Measurements from ENCODE around the gene TRIM47. TPM values are rescaled to one million over a fixed set of nuclear protein-coding genes. Genes with fewer than 3 reads are reported as not detected.

The TRIM47 gene
- total RNA-seq, 1 donor from 2014 or later, result 7.2 TPM

DNA sequence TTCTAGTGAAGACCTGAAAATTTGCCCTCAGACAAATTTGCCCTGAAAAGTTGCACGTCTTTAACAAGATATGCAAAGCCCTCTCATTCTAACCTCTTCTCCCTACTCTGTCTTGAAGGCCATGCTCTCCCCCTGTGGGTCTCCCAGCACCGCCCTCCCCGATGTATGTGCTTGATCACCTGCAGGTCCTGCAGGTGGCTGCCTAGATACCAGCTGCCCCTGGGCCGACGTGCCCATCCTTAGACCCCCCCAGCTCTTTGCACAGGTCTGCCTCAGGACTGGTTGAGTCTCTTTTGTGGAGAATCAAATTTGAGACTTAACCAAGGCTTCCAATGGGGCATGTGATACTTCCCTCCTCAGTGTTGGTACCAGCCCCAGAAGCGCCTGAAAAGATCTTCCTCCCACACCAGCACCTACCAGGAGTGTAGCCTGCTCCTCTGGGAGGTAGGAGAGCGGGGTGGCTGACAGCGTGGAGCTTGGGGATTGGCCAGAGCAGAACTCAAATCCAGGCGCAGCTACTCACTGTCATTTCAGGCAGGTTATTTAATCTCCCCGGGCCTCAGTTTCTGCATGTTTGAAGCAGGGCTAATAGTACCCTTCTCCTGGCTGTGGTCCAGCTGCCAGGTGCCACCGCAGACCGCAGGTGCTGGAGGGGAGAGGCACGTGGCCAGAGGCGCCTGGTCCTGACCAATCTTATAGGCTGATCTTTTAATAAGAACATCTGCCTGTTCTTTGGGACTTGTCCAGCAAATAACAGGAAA is 30.9 kb upstream of the TRIM47 start:
- no peak for DNase-seq (ENCODE audit: low read depth)

DNA sequence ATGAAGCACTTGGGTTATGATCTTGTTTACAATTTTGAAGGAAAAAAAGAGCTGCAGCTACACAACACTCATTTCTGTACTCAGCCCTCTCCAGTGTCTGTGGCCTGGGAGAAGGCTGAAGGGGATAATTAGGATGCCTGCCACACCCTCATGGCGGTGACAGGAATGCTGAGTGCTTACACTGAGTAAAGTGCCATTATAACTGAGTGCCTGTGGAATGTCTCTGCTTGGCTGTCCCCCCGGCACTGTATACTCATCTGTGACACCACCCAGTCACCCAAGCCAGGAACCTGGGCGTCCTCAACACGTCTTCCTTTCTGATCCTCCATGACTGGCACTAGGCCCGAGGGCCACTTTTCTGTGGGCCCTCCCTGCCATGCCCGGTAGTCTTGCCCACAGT is 29.8 kb upstream of the TRIM47 start:
- peak; percentile 85 for DNase-seq (ENCODE audit: low read depth)

DNA sequence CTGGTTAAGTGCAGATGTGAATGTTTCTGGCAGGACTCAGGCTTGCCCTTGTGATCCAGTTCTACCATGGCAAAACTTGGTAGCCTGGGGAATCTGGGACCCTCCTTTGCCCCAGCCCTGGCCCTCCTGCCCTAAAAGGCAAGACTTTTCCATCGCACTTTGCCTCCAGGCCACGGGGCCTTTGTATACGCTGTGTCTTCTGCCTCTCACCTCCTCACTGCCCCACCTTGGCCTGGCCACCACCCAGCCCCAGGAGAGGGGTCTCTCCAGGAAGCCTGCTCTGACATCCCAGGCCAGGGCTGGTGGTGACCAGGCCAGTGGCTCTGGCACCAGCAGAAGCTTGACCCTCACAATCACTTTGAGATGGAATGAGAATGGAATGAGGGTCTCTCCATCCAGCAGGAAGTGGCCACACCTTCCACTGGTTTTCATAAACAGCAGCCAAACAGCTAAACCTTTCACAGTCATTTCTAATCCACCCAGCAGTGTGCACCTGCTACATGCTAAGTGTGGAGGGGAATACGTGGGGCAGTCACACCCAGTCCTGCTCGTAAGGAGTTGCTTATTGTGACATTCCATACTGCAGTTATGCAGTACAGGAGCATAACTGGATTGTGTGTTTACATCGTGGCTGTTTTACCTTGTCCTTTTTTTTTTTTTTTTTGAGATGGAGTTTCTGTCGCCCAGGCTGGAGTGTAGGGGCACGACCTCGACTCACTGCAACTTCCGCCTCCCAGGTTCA is 27.9 kb upstream of the TRIM47 start:
- no peak for DNase-seq (ENCODE audit: low read depth)

DNA sequence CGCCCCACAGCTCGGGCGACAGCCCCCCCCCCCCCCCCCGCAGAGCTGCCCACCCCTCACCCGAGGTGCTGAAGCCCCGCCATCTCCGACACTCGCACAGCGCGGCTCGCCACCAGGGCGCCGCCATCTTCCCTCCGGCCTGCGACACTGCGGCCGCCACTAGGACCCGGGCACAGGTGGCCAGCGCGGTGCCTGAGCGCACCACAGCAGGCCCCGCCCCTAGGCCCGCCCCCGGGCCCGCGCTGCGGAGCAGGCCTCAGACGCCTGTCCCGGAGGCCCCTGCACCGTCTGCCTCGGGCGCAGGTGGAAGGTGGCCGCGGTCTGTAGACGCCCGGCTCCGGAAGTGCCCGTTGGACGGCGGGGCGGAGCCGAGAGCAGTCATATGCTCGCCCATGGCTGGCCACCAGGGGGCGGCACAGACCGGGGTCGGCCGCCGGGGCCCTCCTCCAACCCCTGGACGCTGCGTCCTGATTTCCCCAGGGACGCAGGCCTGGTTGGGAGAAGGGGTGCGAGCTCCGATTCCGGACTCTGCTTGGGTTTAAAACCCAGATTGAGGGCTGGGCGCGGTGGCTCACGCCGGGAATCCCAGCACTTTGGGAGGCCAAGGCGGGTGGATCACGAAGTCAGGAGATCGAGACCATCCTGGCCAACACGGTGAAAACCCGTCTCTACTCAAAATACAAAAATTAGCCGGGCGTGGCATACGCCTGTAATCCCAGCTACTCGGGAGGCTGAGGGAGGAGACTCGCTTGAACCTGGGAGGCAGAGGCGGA is 26.6 kb upstream of the TRIM47 start, which contains the start of gene MRPL38:
Gene MRPL38, minus strand, starts transcription at position 136 of the 773 bp plus-strand sequence. Its CDS starts 9 bp downstream, at position 127.
- DNase-seq (ENCODE audit: low read depth), result peak; percentile 93

DNA sequence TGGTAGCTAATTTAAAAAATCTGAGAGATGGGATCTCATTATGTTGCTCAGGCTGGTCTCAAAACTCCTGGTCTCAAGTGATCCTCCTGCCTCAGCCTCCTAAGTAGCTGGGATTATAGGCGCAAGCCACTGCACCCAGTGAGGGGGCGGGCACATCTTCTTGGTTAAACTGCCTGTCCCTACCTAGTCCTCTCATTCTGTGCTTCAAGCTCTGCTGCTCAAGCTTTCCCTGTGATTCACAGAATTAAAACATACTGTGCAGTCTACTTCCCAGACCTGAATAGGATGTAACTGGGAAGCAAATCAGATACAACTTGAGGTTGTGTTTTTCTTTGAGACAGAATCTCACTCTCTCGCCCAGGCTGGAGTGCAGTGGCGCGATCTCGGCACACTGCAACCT is 24.0 kb upstream of the TRIM47 start:
- no peak for DNase-seq (ENCODE audit: low read depth)

DNA sequence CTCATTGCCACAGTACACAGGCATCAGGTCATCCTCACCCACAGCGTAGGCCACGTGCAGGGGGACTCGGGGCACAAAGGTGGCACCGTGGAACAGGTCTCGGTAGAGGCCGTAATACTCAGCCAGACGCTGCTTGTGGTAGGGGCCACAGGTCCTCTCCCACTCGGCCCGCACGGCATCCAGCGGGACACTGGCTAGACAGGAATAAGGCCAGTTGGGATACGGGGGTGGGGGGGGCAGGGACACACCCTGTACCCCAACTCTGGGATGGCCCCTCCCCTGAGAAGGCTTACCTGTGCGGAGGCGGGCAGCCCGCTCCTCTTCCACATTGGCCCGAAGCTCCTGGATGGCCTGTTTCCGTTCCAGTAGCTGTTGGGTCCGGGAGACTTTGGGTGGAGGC is 23.3 kb upstream of the TRIM47 start:
- no peak for DNase-seq (ENCODE audit: low read depth)

DNA sequence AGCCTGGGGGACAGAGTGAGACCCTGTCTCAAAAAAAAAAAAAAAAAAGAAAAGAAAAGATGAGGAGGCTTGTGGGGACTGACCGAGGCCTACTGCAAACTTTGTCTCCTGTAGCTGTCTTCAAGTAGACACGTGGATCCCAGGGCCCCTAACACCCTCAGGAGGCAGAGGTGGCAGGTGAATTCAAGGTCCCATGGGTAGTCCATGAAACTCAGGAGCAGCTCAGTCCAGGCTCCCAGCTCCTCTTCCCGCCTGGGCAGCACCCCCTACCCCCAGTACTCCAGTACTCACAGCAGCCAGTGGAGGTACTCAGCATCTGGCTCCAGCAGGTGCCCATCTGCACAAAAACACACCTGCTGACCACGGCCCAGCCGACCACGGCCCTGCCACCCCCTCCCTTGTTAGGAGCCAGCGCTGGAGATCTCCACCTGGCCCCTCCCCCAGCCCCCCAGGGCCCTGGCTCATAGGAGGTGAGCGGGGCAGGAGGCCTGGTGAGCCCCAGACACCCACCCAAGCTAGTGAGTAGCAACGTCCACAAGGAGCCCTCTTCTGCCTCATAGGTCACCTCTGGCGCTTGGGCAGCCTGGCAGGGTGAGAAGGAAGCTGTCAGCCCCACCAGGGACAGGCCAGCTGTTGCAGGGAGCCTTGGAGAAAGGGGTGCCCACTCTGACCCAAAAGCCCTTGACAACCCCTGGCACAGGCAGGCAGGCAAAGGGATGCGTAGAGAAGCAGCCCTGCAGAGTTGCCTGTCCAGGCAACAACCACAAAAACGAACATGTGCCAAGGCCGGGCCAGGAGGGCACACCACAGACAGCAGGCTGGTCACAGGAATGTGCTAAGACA is 22.5 kb upstream of the TRIM47 start:
- DNase-seq (ENCODE audit: low read depth), result no peak

DNA sequence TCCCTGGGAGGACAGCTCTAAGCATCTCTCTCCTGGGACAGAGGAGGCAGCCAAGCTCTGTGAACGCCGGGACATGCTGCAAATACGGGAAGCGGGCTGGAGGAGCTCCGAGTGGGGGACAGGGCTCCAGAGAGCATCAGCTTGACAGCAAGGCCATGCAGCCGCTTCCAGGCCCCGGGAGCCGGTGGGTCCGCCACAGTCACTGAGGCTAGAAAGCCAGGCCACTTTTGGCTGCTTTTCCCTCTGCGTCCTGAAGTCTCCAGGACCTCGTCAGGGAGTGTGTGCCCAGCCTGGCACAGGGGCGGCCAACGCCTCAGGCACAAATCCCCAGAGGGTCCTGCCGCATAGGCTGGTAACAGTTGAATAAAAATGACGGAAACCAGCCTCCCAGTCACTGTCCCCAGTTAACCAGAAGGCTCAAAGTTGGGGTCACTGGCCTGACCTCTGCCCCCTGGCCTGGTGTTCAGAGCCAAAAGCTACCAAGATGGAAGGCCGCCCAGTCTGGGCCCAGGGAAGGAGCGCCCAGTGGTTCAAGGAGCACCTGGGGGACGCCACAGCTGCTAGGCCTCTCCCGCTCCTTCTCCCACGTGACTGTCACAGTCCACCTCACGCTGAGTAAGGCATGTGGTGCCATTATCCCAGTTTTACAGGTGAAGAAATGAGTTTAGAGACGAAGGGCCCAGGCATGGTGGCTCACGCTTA is 21.5 kb upstream of the TRIM47 start:
- DNase-seq (ENCODE audit: low read depth), result no peak

DNA sequence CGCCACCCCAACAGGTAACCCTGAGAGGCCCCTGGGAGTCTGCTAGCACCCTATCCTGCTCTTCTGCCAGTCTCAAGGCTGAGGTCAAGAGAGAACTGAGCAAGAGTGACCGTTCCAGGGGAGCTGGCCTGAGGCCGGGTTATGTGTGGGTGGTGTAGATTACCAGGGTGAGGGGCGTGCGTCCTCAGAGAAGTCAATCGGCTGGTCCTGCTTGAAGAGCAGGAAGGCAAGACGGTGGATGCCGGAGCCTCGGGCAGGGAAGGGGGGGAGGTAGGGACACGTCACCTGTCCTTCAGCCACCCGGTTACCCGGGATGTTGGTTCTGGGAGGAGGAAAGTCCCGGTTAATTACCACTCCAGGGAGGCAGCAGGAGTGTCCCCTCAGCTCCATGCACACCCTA is 21.0 kb upstream of the TRIM47 start:
- no peak for DNase-seq (ENCODE audit: low read depth)

DNA sequence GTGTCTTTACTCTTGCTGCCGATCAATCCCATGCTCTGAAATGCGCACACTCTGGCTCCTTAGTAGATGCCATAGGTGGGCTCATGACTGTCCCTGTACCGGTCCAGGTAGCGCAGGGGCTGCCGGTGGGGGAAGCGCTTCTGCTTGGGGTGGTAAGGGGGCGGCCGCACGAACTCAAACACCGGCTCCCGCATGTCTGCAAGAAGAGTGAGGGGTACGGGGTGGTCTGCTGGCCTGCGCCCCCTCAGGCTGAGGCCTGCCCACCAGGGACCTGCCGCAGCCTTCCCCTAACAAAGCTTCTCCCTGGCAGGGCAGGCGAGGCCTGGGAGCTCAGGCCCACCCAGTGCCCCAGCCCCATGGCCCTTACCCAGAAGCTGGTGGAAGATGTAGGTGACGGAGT is 20.4 kb upstream of the TRIM47 start:
- DNase-seq (ENCODE audit: low read depth), result no peak

DNA sequence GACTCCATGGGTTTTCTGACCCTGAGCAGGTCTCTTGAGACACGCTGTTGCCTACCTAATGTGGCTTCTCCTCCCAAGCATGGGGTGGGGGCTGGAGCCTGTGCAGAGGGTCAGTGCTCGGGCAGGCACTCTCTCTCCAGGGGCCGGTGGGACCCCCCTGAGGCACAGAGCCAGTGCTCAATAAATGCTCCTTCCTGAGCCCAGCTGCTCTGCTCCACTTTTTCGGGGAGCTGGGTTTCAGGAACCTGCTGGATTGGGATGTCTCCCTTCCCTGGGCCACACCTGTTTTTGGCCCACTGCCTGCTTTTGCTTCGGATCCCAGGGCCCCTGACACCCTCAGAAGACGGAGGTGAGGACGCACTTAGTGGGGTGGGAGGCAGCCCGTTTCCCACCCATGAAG is 19.7 kb upstream of the TRIM47 start:
- DNase-seq (ENCODE audit: low read depth), result no peak

DNA sequence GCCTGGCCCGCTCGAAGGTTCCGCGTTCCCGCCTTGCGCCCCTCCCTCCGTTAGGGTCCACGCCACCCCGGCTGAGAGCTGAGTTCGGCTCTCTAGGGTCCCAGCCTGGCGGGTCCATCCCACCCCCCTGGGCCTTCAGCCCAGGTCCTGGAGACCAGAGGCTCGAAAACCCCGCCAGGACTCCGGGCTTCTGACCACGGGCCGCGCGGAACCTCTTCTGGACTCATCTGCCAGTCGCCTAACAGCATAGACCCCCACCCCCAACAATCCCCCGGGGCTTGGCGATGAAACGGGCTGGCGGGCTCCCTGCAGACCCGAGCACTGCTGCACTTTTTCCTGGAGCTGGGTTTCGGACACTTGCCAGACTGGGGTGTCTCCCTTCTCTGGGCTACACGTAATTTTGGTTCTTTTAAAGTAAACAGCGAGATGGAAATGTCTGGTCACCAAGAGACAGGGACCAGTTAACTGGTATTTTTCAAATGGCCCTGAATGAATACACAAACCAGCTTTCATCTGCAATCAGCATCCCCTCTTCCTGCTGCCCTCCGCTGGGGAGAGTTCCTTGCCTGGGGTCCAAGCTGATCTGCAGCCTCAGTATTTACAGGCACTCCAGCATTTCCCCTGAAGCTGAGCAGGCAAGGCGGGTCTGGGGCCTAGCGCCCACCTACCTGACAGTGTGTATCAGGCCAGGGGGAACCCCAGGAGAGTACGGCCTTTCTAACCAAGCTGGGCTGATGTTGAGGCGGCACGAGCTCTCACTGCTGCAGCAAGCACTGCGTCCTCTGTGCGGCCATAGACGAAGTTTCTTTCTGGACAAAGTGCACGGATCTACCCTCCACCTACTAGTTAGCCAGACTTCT is 19.0 kb upstream of the TRIM47 start:
- no peak for DNase-seq (ENCODE audit: low read depth)

DNA sequence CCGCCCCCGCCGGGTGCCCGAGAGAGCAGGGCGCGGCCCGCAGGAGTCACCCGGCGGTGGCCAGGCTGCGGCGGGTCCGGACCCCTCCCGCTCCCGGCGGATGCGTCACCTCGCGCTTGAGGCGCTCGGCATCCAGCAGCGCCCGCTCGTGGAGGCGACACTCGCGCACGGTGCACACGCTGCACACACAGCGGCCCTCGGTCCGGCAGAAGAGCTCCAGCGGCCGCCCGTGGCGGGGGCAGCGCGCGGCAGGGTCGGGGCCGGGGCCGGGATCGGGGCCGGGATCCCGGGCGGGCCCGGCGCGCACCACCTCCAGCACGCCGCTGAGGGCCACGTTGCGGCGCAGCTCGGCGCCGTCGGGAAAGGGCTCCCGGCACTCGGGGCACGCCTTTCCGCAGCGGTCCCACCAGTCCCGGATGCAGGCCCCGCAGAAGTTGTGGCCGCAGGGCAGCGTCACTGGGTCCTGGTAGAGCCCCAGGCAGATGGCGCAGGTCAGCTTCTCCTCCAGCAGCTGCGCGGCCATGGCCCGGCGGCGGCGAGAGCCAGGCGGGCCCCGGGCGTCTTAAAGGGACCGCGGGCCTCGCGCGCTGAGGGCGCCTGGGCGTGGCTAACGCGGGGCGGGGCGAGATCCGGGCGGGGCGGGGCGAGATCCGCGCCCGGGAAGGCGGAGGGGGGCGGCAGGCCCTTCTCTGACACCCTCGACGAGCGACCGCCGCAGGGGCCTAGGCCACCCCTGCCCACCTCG is 18.2 kb upstream of the TRIM47 start, which contains the start of gene TRIM65:
Gene TRIM65, minus strand, starts transcription at position 537 of the 745 bp plus-strand sequence. Its CDS starts 14 bp downstream, at position 523.
- peak; percentile 86 for DNase-seq (ENCODE audit: low read depth)

DNA sequence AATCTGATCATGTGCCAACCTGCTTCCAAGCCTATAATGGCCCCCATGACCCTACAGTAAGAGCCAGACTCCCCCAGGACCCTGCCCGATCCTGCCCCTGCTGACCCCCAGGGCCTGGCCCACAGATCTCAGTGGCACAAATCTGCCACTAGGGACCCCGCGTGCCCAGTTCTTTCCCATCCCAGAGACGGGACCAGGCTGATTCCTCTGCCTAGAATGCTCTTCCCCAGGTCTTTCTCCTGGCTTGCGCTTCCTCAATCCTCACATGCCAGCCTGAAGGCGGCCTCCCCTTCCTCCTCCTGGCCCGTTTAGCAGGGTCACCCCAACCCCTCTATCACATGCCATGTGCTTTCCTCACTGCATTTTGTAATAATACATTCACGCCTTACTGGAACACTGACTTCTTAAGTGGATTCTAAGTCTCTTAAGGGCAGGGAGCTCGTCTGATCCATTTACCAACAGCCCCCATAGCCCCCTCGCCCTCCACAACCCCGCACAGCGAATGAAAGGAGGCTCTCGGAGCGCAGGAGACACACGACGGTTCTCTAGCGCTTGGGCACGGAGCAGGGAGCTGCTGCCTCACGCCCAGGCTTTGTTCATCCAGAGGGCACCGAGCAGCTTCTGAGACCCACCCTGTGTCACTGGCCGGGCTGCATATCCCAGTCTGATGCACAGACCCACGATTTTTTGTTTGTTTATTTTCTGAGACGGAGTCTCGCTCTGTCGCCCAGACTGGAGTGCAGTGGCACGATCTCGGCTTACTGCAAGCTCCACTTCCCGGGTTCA is 17.2 kb upstream of the TRIM47 start:
- no peak for DNase-seq (ENCODE audit: low read depth)

DNA sequence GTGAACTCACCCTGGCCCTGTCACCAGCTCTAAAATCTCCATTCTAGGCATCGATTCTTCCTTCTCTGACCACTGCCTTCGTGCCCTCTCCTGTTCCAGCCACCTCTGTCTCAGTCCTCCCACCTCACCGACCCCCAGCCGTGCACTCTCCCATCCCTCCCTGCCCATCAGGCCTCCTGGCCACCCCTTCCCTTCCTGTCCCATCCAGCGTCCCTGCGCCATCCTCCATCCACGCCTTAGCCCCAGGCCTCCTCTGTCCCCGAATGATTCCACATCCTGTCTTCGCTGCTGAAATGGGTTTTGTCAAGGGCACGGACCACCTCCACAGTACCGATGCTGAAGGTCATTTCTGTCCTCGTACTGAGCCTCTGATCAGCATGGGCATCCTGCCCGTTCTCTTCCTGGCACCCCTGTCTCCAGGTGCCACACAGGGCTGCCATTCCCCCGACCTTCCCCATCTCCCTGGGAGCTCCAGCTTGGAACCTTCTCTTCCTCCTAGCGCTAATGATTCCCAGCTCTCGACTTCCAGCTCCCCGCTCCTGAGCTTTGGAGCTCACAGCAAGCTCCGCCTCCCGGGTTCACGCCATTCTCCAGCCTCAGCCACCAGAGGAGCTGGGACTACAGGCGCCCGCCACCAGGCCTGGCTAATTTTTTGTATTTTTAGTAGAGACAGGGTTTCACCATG is 15.8 kb upstream of the TRIM47 start:
- no peak for DNase-seq (ENCODE audit: low read depth)

DNA sequence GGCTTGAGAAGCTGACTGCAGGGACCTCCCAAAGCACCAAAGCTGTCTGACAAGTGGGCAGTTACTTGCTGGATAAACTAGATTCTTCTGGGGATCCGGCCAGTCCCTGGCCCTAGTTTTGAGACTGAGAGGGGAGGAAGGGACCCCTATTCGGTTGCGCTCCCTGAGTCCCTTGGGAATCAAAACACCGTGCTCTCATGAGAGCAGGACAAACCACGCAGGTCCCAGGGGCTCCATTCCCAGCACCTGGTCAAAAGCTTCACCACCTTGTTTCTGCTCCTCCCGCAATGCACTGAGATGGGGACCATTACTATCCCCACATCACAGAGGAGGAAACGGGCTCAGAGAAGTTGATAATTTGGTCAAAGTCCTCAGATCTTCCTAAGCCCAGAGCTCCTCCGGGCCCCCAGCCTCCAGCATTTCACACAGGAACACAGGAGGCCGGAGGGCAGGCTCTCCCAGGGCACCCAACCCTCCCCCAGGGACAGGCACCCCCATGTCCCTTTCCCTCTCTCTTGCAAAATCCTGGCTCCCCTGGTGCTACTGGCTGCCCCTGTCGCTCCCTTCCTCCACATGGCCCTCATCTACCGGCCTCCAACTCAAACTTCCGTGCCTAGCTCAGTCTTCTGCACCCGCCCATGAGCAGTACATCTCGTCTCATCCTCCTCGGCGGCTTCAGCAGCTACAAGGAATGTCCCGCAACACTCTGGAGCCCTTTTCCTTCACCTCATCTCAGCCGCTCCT is 15.1 kb upstream of the TRIM47 start:
- DNase-seq (ENCODE audit: low read depth), result no peak

All from myocyte (in vitro differentiated cells).